ENCODE measurements around the gene TMEM107.

The TMEM107 gene

GRCh38 chr17:8186446-8186786, 10.2 kb upstream of the TMEM107 start:
- no peak for DNase-seq
- Histone ChIP-seq H3K36me3 (no peaks in the 10 kb centered on the region), H3K9me3 (no peaks in the 10 kb centered on the region), H3K27me3 (no peaks in the 10 kb centered on the region), H3K4me3 (ENCODE audit: low read depth, low read length) (peak overlapping the region; percentile 89), H3K4me1 (peaks cover 3% of the 10 kb centered on the region)
- TF ChIP-seq, protein P1, sequence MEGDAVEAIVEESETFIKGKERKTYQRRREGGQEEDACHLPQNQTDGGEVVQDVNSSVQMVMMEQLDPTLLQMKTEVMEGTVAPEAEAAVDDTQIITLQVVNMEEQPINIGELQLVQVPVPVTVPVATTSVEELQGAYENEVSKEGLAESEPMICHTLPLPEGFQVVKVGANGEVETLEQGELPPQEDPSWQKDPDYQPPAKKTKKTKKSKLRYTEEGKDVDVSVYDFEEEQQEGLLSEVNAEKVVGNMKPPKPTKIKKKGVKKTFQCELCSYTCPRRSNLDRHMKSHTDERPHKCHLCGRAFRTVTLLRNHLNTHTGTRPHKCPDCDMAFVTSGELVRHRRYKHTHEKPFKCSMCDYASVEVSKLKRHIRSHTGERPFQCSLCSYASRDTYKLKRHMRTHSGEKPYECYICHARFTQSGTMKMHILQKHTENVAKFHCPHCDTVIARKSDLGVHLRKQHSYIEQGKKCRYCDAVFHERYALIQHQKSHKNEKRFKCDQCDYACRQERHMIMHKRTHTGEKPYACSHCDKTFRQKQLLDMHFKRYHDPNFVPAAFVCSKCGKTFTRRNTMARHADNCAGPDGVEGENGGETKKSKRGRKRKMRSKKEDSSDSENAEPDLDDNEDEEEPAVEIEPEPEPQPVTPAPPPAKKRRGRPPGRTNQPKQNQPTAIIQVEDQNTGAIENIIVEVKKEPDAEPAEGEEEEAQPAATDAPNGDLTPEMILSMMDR (IDR thresholded peaks at IDR 0.05; ENCODE audit: low read depth, low read length), result no peak

- peak; percentile 72 for DNase-seq
- Histone ChIP-seq H3K27me3 (no peaks in the 10 kb centered on the region), H3K9me3 (no peaks in the 10 kb centered on the region), H3K36me3 (no peaks in the 10 kb centered on the region), H3K4me1 (peaks cover 3% of the 10 kb centered on the region), H3K4me3 (ENCODE audit: low read depth, low read length) (peak overlapping the region; percentile 89)
- TF ChIP-seq, protein P1 (IDR thresholded peaks at IDR 0.05; ENCODE audit: low read depth, low read length), result no peak
Observed at GRCh38 chr17:8185582-8186445, 9.6 kb upstream of the TMEM107 start.

DNA sequence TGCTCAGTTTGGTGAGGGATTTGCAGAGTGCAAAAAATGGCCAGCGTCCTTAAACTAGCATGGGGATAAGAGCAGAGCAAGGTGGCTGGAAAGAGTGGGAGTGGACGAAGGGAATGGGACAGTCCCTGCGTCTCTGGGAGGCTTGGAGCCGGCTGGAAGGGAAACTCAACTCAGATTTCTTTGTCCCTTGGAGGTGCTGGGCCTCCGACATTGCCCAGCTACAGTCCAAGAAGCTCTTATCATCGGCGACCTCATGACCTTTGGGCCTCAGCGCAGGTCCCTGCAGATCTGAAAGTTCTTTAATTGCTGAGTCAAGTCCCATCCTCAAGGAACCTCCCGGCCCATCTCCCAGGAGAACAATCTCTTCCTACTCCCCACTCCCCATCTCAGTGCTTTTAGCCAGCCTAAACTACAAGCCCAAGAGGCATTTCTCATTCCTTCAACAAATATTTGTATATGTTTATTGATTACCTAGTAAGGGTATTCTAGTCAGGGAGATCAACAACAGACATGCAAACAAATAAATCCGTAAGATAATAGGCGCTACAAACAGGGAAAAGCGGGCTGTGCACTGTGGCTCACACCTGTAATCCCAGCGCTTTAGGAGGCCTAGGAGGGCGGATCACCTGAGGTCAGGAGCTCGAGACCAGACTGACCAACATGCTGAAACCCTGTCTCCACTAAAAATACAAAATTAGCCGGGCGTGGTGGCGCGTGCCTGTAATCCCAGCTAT, 985 bp upstream of the TMEM107 start:
- Histone ChIP-seq H3K4me3 (ENCODE audit: low read depth, low read length) (peak overlapping the region; percentile 67), H3K36me3 (no peaks in the 10 kb centered on the region), H3K27me3 (no peaks in the 10 kb centered on the region), H3K4me1 (no peaks in the 10 kb centered on the region), H3K9me3 (no peaks in the 10 kb centered on the region)
- TF ChIP-seq, protein P1 (IDR thresholded peaks at IDR 0.05; ENCODE audit: low read depth, low read length), result no peak
- DNase-seq, result no peak

DNA sequence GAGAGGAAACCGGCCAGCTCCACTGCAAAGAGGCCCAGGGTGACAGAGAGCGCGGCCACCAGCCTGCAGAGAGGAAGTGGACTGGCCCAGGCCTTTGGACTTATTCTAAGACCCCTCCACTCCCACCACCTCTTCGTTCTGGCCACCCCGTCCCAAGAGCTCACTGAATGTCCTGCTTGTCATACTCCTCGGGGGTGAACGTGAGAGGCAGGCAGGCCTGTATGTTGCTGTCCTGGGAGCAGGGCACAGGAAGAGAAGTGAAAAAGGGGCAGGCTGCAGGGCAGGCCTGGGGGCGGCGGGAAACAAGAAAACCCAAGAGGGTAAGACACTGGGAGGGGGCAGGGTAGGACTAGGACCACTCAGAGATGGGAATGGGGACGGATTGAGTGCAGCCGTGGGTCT, 384 bp downstream of the TMEM107 start:
- Histone ChIP-seq H3K4me1 (no peaks in the 10 kb centered on the region), H3K4me3 (ENCODE audit: low read depth, low read length) (peak overlapping the region; percentile 67), H3K36me3 (no peaks in the 10 kb centered on the region), H3K9me3 (no peaks in the 10 kb centered on the region), H3K27me3 (no peaks in the 10 kb centered on the region)
- TF ChIP-seq, protein P1 (IDR thresholded peaks at IDR 0.05; ENCODE audit: low read depth, low read length), result no peak
- no peak for DNase-seq

- no peaks in the 10 kb centered on the region for H3K27me3 ChIP-seq
- H3K9me3 ChIP-seq, result no peaks in the 10 kb centered on the region
- no peaks in the 10 kb centered on the region for H3K36me3 ChIP-seq
- no peak for DNase-seq
- H3K4me1 ChIP-seq, result no peaks in the 10 kb centered on the region
- peak overlapping the region; percentile 63 for H3K4me3 ChIP-seq (ENCODE audit: low read depth, low read length)
- TF ChIP-seq, protein P1 (IDR thresholded peaks at IDR 0.05; ENCODE audit: low read depth, low read length), result no peak
Observed at GRCh38 chr17:8173871-8174322, 2.3 kb downstream of the TMEM107 start.

All from BE2C (cell line).